ENCODE measurements around the gene MACROD2.

The MACROD2 gene

DNA sequence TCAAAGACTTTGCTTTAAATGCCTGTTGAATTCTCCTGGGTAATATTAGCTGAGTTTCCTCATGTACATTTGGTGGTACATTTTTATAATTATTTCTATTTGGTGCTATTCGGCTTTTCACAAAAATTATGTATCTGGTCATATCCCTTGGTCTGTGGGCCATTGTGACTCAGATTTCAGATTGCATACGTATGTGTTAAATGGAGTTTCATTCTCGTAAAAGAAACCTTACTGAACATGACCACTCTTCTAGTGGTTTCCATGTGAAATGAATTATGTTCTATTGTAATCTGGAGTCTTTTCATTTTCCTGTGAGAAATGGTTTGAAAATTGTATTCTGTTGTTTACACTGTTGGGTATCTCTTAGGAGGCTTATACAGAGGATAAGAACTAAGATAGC, 728.3 kb downstream of the MACROD2 start:
- no peak for DNase-seq

DNA sequence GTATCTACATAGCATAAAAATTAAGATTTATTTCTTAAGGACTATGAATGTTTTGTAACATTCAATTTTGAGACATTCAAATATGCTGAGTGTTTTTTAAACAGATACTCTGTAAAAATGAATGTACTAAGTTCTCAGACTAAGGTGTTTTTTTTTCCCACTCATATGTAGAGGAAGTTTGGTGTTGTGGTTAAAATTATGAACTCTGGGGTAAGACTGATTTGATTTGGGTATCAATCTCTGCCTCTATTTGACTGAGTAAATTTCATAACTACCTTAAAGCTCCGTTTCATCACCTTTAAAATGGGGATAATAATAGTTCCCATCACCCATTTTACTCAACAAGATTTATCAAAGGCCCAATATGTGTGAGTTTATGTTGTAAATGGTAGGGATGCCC, 728.7 kb downstream of the MACROD2 start:
- no peak for DNase-seq

DNA sequence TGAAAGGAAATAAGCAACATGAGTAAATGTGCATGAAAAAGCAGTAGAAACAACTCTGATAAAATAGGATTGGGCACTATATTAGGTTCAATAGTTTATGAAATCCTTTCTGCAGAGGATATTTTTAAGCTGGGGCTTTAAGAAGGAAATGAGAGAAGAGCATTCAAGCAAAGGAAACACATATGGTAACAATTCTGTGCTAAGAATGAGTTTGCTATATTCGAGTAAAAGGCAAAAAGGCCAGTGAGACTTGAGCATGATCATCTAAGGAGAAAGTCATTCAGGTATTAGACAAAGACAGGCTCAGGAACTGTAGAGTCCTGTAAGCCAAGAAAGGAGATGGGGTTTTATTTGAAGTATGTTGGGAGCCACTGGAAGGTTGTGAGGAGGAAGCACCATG, 729.2 kb downstream of the MACROD2 start:
- DNase-seq, result no peak

GRCh38 chr20:14726591-14726990, 731.3 kb downstream of the MACROD2 start:
- no peak for DNase-seq

- DNase-seq, result no peak
Measured at GRCh38 chr20:14727485-14728150, 732.3 kb downstream of the MACROD2 start.

DNA sequence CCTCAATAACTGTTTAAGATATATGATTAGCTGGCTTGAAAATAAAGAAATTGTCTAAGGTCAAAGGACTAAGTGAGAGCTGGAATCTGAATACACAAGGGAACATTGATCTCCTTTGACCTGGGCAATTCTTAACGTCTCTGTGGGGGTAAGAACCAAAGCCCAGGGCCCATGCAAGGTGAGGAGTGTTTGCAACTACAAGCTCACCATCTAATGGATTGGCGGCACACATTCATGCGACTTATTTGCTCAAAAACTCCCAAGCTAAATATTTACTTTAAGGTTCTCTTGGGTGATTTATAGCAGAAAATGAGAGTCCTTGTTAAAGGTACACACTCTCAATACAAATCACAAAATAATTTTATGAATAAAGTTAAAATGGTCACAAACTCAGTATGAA, 734.1 kb downstream of the MACROD2 start:
- DNase-seq, result no peak

DNA sequence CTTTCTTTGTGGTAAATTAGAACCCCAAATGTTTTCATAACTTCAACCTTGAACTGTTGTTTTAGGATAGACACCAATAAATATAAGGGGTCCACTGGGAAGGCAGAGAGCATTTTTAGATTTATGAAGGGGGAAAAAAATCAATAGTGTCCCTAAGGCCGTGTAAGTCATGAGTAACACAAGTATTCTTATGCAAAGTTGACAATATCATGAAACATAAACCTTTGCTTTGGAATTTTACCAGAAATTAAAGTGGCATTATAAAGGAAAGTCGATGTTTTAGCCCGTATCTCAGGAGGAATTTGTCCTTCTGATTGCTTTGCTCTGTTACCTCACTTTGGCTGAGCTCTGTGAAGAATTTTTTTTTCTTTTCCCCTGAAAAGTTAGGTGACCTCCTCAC, 737.0 kb downstream of the MACROD2 start:
- no peak for DNase-seq

GRCh38 chr20:14732996-14733395, 737.7 kb downstream of the MACROD2 start:
- no peak for DNase-seq

DNA sequence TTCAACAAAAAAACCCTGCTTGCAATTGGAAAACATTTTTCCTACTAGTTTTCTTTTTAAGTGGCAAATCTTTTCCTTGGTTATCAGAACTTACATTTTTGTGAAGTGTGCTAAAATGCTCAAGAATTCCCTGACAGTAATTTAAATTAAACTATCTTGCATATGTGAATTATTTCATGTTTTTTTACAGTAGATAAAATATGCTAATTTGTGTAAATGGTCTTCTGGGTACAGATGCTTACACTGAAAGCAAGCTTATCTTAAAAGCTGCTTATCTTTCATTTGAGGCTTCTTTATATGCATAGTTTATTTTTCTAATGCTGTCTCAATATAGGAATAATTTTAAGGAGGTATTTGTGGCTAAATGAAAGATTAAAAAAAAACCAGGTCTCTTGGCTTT, 745.1 kb downstream of the MACROD2 start:
- no peak for DNase-seq

- no peak for DNase-seq
Measured at GRCh38 chr20:14741616-14742015, 746.3 kb downstream of the MACROD2 start.

DNA sequence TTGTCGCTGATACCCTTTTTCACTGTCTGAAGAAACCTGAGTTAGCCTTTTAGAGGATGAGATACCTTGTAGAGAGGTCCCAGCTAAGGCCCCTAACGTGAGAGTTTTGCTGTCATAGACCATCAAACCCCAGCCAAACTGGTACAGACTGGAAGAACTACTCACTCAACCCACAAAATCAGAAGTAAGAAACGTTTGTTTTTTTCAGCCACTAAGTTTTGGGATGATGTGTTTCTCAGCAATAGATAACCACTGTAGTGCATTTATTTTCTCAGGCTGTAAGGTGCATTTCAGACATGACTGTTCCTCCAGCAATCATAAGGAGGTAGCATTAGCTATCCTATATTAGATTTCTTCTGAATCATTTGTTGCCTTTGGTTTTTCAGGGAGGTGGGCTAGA, 749.4 kb downstream of the MACROD2 start:
- no peak for DNase-seq

DNA sequence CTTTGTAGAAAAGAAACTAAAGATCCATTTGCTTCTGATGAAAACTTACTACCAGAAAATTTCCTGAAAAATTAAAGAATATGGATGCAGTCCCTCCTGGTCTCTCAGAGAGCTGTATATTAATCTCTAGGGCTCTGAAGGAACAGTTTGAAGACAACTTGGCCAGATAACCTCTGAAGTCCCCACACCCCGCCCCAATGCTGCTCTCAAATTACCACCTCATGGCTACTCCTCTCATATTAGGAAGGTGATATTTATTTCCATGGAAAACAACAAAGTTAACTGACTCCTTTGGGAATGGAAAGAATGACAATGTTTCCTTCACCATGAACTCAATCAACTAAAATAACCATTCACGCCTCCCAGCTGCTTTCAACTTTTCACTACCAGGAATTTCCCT, 750.5 kb downstream of the MACROD2 start:
- DNase-seq, result no peak

GRCh38 chr20:14751191-14751590, 755.9 kb downstream of the MACROD2 start:
- DNase-seq, result no peak

DNA sequence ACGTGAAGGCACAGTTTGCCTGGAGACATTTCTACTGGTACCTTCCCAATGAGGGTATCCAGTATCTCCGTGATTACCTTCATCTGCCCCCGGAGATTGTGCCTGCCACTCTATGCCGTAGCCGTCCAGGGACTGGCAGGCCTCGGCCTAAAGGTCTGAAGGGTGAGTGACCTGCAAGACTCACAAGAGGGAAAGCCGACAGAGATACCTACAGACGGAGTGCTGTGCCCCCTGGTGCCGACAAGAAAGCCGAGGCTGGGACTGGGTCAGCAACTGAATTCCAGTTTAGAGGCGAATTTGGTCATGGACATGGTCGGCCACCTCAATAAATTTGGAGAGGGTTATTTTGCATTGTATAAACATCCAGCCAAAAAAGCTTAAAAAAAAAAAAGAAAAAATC, 762.4 kb downstream of the MACROD2 start:
- no peak for DNase-seq

GRCh38 chr20:14758356-14758755, 763.0 kb downstream of the MACROD2 start:
- no peak for DNase-seq

DNA sequence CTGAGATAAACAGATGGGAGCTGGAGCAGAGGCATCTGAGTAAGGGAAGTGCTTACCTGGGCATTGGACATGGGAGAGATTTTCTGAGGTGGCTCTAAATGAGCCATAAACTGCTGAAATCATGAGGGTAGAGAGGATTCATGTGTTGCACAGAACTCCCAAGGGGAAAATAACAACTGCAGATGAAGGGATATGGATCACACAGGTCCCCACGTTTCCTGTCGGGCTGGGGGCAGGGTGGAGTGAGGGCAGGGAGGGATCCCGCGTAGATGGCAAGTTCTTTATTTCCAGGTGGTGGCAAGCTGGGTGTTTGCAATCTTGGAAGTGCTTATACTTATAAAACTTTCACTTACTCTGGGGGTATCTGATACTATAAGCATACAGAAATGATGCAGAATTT, 764.7 kb downstream of the MACROD2 start:
- no peak for DNase-seq

DNA sequence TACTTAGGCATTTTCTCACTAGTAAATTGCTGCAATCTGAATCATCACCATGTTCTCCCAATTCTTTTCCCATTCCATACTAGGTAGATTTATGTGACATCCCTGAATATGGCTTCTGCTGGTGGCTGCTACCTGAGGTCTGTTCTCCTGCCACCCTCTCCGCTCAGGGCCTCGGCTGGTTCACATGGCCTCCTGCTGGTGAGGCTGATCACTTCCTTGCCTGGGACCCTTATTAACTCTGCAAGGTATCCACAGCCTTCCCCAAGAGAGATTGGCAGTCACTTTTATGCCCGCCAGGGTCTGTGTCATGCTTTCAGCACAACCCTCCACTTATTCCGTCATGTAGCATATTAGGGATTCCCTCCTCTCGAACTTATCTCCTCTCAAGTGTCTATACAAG, 766.6 kb downstream of the MACROD2 start:
- DNase-seq, result no peak

- no peak for DNase-seq
Measured at GRCh38 chr20:14764511-14765369, 769.4 kb downstream of the MACROD2 start.

GRCh38 chr20:14765370-14765701, 770.0 kb downstream of the MACROD2 start:
- no peak for DNase-seq

GRCh38 chr20:14773486-14773885, 778.2 kb downstream of the MACROD2 start:
- no peak for DNase-seq

DNA sequence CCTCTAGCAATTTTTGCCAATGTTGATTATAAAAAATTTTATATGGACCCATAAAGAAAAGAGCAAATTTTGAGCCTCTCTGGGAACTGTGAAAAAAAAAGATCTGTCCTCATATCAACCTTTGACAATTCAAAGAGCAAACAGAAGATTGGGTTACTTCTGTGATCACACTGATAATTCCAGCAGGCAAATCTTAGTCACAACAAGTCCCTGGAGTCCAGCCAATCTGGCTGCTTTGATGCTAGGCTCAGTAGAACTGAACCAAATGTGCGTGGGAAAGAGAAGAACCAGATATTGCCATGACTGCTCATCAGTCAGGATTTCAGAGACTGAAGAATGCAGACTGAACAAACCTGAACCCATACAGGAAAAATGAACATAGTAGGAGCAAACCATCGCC, 780.5 kb downstream of the MACROD2 start:
- no peak for DNase-seq

- DNase-seq, result no peak
Measured at GRCh38 chr20:14777591-14777990, 782.3 kb downstream of the MACROD2 start.

- DNase-seq, result no peak
Measured at GRCh38 chr20:14778096-14778495, 782.8 kb downstream of the MACROD2 start.

DNA sequence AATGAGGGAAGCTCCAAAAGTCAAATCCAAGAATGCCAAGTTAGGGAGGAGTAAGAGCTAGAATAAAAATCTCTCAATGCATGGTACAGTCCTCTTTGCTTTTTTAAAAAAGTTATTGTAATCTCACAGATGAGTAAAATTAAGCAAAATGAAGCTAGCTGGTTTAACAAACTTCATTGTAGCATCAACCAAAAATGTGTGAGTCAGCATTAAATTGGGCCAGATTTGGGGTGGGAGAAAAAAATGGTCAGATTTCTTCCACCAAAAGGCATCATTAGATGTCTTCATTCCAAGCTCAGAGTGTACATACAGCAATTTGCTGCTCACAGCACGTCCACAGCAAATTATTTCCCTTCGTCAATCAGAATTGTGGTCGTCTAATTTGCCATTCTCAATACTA, 783.6 kb downstream of the MACROD2 start:
- DNase-seq, result no peak

DNA sequence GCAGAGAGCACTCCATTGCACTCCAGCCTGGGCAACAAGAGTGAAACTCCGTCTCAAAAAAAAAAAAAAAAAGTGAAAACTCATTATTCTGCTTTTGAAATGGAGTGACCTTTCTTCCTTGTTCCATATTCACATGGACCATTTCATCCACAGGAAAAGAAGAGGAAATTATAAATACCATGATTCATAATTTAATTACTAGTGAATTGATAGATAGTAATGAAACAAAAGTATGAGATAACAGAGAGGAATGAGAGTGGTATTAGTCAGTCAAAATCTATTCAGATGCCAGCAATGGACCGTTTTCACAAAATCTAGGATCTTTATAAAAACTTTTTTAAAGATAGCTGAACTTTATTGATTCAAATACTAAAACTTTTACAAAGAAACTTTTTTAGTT, 785.2 kb downstream of the MACROD2 start:
- no peak for DNase-seq

Measured in NCI-H510A (cell line).